ENCODE results near the gene BRD7.

DNA sequence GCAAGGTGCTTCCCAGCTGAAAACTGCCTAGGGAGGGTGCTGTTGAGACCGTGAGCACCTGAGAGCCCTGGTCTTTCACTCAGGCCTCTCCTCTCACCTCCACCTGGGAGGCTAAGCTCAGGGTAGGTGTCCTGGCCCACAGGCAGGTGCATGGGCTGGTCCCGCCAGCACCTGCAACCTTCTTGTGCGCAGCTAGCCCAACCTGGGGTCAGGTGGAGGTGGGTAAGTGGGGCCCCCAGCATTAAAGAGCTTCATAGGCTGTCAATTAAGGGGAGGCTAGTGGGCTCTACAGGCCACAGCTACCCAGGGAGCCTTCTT, 93.7 kb downstream of the BRD7 start:
- TF ChIP-seq, protein P1, sequence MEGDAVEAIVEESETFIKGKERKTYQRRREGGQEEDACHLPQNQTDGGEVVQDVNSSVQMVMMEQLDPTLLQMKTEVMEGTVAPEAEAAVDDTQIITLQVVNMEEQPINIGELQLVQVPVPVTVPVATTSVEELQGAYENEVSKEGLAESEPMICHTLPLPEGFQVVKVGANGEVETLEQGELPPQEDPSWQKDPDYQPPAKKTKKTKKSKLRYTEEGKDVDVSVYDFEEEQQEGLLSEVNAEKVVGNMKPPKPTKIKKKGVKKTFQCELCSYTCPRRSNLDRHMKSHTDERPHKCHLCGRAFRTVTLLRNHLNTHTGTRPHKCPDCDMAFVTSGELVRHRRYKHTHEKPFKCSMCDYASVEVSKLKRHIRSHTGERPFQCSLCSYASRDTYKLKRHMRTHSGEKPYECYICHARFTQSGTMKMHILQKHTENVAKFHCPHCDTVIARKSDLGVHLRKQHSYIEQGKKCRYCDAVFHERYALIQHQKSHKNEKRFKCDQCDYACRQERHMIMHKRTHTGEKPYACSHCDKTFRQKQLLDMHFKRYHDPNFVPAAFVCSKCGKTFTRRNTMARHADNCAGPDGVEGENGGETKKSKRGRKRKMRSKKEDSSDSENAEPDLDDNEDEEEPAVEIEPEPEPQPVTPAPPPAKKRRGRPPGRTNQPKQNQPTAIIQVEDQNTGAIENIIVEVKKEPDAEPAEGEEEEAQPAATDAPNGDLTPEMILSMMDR (IDR thresholded peaks at IDR 0.05), result no peak
- TF ChIP-seq POLR2A (IDR thresholded peaks at IDR 0.05), result no peak
